Measurements from ENCODE around the gene TRPV5.

GRCh38 chr7:142961973-142962926 is 28.7 kb upstream of the TRPV5 start, which contains the start of gene KEL:
- TF ChIP-seq EP300 (IDR thresholded peaks at IDR 0.05) (no peak), CTCF (IDR thresholded peaks at IDR 0.05) (no peak)
